ENCODE data around the gene PLA1A.

PLA1A gene

GRCh38 chr3:119664850-119665379 lies 67.2 kb downstream of the PLA1A start:
- no peak overlapping the region for H3K4me3 ChIP-seq (ENCODE audit: low read depth, low read length)
- TF ChIP-seq MYC (IDR thresholded peaks at IDR 0.05; ENCODE audit: low read depth, low read length) (no peak), CTCF (IDR thresholded peaks at IDR 0.05; ENCODE audit: low read depth, low read length) (no peak), POLR2A (IDR thresholded peaks at IDR 0.05; ENCODE audit: extremely low read depth, insufficient read length) (no peak), MAX (IDR thresholded peaks at IDR 0.05; ENCODE audit: low read depth, low read length) (no peak)
- DNase-seq (ENCODE audit: low read depth) = peak; percentile 28

GRCh38 chr3:119665954-119666559 lies 68.4 kb downstream of the PLA1A start:
- TF ChIP-seq POLR2A (IDR thresholded peaks at IDR 0.05; ENCODE audit: extremely low read depth, insufficient read length) (no peak), CTCF (IDR thresholded peaks at IDR 0.05; ENCODE audit: low read depth, low read length) (no peak), MYC (IDR thresholded peaks at IDR 0.05; ENCODE audit: low read depth, low read length) (no peak), MAX (IDR thresholded peaks at IDR 0.05; ENCODE audit: low read depth, low read length) (no peak)
- no peak for DNase-seq (ENCODE audit: low read depth)
- no peak overlapping the region for H3K4me3 ChIP-seq (ENCODE audit: low read depth, low read length)

- TF ChIP-seq MYC (IDR thresholded peaks at IDR 0.05; ENCODE audit: low read depth, low read length) (no peak), POLR2A (IDR thresholded peaks at IDR 0.05; ENCODE audit: extremely low read depth, insufficient read length) (no peak)
- no peak for DNase-seq (ENCODE audit: low read depth)
- no peak overlapping the region for H3K4me3 ChIP-seq (ENCODE audit: low read depth, low read length)
These were observed 72.4 kb downstream of the PLA1A start for GRCh38 chr3:119669906-119670570.

GRCh38 chr3:119672776-119673175 lies 75.1 kb downstream of the PLA1A start:
- H3K4me3 ChIP-seq (ENCODE audit: low read depth, low read length) = no peak overlapping the region
- no peak for DNase-seq (ENCODE audit: low read depth)
- TF ChIP-seq POLR2A (IDR thresholded peaks at IDR 0.05; ENCODE audit: extremely low read depth, insufficient read length) (no peak), MAX (IDR thresholded peaks at IDR 0.05; ENCODE audit: low read depth, low read length) (no peak), CTCF (IDR thresholded peaks at IDR 0.05; ENCODE audit: low read depth, low read length) (no peak), MYC (IDR thresholded peaks at IDR 0.05; ENCODE audit: low read depth, low read length) (no peak)

GRCh38 chr3:119673875-119674274 lies 76.2 kb downstream of the PLA1A start:
- TF ChIP-seq POLR2A (IDR thresholded peaks at IDR 0.05; ENCODE audit: extremely low read depth, insufficient read length) (no peak), MYC (IDR thresholded peaks at IDR 0.05; ENCODE audit: low read depth, low read length) (no peak), MAX (IDR thresholded peaks at IDR 0.05; ENCODE audit: low read depth, low read length) (no peak)
- no peak for DNase-seq (ENCODE audit: low read depth)
- no peak overlapping the region for H3K4me3 ChIP-seq (ENCODE audit: low read depth, low read length)

GRCh38 chr3:119675188-119675874 lies 77.6 kb downstream of the PLA1A start:
- TF ChIP-seq MYC (IDR thresholded peaks at IDR 0.05; ENCODE audit: low read depth, low read length) = no peak
- no peak for TF ChIP-seq POLR2A (IDR thresholded peaks at IDR 0.05; ENCODE audit: extremely low read depth, insufficient read length)
- TF ChIP-seq CTCF (IDR thresholded peaks at IDR 0.05; ENCODE audit: low read depth, low read length) = no peak
- TF ChIP-seq MAX (IDR thresholded peaks at IDR 0.05; ENCODE audit: low read depth, low read length) = no peak
- peak overlapping the region; percentile 84 for H3K4me3 ChIP-seq (ENCODE audit: low read depth, low read length)
- no peak for DNase-seq (ENCODE audit: low read depth)
